Measurements from ENCODE around the gene PITRM1.
"Not testable (repeated sequence)": the region's sequence is repeated elsewhere in the genome, so short reads cannot be mapped to it uniquely, and the experiment has no call there.

PITRM1 gene

DNA sequence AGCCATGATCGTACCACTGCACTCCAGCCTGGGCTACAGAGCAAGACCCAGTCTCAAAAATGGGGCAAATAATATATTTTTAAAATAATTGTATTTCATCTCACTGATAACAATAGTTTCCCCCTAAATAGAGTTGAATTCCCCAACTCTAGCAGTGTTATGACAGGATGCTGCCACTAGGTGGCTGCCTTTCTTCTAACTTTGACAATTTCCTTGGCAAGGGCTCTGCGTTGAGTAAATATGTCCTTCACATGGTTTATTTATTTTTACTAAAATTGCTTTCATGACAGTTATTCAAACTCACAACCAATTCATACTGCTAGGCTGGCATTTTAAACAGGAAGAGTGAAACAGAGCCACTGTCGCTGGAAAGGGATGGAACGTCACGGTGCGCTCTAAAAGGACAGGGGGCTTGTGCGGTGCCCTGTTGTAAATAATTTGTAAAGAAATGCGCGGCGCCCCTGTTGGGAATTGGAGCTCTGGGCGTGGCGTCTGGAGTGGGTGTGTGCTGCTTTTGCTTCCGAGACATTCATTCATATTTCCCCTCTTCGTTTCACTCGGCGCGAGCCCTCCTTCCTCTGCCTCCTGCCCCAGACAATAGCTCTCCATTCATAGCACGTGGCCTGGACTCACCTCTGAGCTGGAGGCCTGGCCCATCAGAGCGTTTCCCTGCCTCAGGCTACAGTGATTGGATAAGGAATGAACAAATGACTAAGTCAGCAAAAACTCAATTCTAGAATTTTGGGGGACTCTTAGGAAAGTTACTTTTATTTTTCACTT, 20.5 kb upstream of the PITRM1 start:
- no peak for DNase-seq (ENCODE audit: extremely low read depth, low read depth)
- TF ChIP-seq, protein P1, sequence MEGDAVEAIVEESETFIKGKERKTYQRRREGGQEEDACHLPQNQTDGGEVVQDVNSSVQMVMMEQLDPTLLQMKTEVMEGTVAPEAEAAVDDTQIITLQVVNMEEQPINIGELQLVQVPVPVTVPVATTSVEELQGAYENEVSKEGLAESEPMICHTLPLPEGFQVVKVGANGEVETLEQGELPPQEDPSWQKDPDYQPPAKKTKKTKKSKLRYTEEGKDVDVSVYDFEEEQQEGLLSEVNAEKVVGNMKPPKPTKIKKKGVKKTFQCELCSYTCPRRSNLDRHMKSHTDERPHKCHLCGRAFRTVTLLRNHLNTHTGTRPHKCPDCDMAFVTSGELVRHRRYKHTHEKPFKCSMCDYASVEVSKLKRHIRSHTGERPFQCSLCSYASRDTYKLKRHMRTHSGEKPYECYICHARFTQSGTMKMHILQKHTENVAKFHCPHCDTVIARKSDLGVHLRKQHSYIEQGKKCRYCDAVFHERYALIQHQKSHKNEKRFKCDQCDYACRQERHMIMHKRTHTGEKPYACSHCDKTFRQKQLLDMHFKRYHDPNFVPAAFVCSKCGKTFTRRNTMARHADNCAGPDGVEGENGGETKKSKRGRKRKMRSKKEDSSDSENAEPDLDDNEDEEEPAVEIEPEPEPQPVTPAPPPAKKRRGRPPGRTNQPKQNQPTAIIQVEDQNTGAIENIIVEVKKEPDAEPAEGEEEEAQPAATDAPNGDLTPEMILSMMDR (IDR thresholded peaks at IDR 0.05; ENCODE audit: low read depth, low read length, missing control alignments) = peak; percentile 89
- no peak overlapping the region for H3K4me3 ChIP-seq (replicated peaks; ENCODE audit: low read depth, low read length)

- no peak for DNase-seq (ENCODE audit: extremely low read depth, low read depth)
- TF ChIP-seq, protein P1 (IDR thresholded peaks at IDR 0.05; ENCODE audit: low read depth, low read length, missing control alignments) = no peak
- no peak overlapping the region for H3K4me3 ChIP-seq (replicated peaks; ENCODE audit: low read depth, low read length)
Measured at GRCh38 chr10:3190817-3191216, 18.2 kb upstream of the PITRM1 start.

- DNase-seq (ENCODE audit: extremely low read depth, low read depth); H3K4me3 ChIP-seq (replicated peaks; ENCODE audit: low read depth, low read length): not testable (repeated sequence)
Measured at GRCh38 chr10:3187229-3187628, 14.6 kb upstream of the PITRM1 start.

GRCh38 chr10:3186368-3186767, 13.8 kb upstream of the PITRM1 start:
- TF ChIP-seq, protein P1 (IDR thresholded peaks at IDR 0.05; ENCODE audit: low read depth, low read length, missing control alignments) = no peak
- no peak overlapping the region for H3K4me3 ChIP-seq (replicated peaks; ENCODE audit: low read depth, low read length)
- no peak for DNase-seq (ENCODE audit: extremely low read depth, low read depth)

- DNase-seq (ENCODE audit: extremely low read depth, low read depth) = no peak
Measured at GRCh38 chr10:3185386-3185785, 12.8 kb upstream of the PITRM1 start.

DNA sequence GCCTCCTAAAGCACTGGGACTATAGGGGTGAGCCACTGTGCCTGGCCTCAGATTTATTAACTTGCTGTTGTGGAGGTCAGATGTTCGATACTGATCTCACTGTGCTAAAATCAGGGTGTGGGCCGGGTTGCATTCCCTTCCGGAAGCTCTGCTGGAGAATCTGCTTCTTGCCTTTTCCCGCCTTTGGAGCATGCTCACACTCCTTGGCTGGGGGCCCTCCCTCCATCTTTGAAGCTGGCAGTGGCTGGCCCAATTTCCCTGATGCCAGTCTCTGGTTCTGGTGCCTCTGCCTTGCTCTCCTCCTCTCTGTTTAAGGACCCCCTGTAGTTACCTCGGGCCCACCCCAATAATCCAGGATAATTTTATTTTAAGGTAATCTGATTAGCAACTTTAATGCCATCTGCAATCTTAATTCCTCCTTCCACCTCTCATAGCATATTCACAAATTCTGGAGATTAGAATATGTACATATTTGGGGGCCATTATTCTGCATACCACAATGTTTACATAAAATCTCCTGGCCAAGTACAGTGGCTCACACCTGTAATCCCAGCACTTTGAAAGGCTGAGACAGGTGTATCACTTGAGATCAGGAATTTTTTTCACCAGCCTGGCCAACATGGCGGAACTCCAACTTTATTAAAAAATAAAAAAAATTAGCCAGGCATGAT, 7.9 kb upstream of the PITRM1 start:
- no peak overlapping the region for H3K4me3 ChIP-seq (replicated peaks; ENCODE audit: low read depth, low read length)
- DNase-seq (ENCODE audit: extremely low read depth, low read depth) = no peak
- TF ChIP-seq, protein P1 (IDR thresholded peaks at IDR 0.05; ENCODE audit: low read depth, low read length, missing control alignments) = no peak

More at GRCh38 chr10:3185386-3185785, 12.8 kb upstream of the PITRM1 start:
- TF ChIP-seq, protein P1 (IDR thresholded peaks at IDR 0.05; ENCODE audit: low read depth, low read length, missing control alignments) = no peak
- no peak overlapping the region for H3K4me3 ChIP-seq (replicated peaks; ENCODE audit: low read depth, low read length)

- H3K4me3 ChIP-seq (replicated peaks; ENCODE audit: low read depth, low read length) = no peak overlapping the region
- TF ChIP-seq, protein P1 (IDR thresholded peaks at IDR 0.05; ENCODE audit: low read depth, low read length, missing control alignments) = no peak
- no peak for DNase-seq (ENCODE audit: extremely low read depth, low read depth)
Measured at GRCh38 chr10:3179174-3179573, 6.6 kb upstream of the PITRM1 start.

Measured in HFF-Myc (cell line).